Hematopoietic multipotent progenitor cell treated with erythropoietin and hydrocortisone succinate and interleukin-3 and kit ligand, for 6 days (in vitro differentiated cells): Measurements from ENCODE around the gene C19orf47.
A peak's percentile ranks its signal among the peaks of the same experiment; 100 is the strongest.

ENCODE experiments used
- DNase-seq: peaks from one replicate; pipeline ENCODE4 v3.0.0-alpha.2; 2015

Gene C19orf47

DNA sequence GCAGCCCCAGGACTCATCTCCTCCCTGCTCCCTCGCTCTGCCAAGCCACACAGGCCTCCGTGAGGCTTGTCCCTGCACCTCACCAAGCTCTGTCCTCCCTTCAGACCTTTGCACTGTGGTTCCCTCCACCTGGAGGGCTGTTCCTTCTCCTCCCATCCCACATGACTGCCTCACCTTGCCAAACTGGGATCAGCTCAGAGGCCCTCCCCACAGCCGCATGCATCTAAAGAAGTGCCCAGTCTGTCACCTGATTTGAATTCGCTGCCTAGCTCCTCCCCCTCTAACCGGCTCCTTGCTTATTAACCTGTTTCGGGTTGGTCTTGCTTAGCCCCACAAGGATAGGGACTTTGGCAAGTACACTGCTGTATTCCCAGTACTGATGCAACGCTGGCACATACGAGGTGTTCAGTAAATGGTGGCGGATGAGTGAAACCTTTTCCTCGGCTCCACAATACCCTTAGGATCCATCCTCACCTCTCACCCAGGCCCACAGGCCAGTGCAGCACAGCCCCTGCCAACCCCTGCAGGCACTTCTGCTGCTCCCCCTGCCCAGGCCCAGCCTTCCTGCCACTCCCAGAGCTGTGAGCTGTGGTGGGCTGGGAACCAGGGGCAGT is 67.5 kb downstream of the C19orf47 start:
- peak; percentile 47 for DNase-seq

DNA sequence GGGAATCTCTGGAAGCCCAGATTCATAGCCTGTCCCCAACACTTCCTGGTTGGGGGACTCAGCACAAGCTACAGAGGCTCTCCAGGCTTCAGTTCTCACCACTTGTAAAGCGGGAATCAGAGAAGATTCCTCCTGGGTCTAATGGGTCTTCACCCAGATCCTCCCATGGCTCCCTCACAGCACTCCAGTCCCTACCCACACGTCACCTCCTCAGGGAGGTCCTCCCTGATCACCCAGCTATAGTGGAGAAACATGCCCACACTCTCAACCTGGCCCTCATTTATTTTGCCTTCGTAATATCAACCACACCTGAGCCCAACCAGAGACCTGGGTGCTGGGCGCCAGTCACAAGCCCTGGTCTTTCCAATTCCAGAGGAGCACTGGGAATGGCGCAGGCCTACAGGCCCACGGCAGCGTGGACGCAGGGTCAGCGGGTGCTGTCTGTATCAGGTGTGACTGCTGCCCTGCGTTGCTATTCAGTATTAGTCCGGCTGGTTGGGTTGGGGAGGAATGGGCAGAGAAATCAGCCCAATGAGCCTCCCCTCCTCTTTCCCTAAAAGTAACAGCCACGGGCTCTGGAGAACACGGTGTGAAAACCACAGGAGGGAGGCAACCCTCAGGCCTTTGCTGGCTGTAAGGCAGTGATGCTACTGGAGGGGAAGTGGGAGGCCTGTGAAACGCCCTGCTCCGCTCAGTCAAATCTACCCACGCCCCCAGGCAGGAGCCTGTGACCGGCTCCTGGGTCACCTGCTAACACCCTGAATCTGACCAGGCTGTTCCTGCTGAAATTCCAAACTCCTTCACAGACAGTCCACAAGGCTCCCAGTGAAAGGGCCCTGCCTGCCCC is 68.2 kb downstream of the C19orf47 start:
- DNase-seq: peak; percentile 69

DNA sequence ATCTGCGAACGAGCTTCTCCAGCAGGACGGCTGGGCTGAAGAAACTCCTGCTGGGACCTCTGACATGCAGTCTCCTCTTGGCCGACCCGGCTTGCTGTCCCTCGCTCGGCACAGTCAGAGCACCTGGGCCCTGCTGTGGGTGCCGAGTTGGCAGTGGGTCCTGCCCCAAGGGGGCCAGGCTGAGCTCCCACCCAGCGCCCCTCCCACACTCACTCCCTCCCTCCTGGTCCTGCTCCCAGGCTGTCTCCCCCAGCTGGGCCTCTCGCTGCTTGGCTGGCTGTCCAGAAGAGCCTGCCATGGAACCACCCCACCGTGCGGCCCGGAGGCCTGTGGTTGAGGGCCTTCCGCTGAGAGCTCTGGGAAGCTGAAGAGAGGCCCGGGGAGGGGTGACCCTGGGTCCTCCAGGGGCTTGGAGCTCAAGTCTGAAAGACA is 69.1 kb downstream of the C19orf47 start:
- DNase-seq: peak; percentile 36

DNA sequence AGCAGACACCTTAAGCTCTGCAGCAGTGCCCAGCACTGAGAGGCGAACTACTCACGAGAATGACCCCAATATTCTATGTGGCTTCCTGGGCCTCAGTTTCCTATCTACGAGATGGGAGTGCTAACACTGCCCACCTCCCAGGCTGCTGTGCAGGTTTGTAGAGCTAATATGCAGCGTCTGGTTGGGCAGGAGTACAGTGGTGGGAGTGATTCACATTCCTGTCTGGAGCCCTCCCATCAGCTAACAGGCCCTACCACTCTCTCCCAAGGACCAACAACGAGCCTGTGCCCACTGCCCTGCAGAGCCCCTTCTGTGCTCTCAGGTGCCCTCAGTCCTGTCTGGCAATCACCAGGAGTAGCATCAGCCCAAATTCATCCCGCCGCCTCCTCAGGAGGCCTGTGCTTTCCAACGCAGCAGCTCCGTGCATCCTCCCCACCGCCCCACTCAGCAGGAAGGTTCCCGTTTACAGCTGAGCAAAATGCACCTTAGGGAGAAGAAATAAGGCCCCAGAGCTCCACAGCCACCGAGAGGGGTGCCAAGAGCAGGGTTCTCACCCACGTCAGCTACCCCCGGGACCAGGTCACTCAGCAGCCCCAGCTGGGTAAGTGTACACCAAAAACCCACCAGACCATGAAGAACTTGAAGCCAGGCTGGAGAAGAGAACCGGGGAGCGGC is 69.7 kb downstream of the C19orf47 start:
- DNase-seq: no peak

DNA sequence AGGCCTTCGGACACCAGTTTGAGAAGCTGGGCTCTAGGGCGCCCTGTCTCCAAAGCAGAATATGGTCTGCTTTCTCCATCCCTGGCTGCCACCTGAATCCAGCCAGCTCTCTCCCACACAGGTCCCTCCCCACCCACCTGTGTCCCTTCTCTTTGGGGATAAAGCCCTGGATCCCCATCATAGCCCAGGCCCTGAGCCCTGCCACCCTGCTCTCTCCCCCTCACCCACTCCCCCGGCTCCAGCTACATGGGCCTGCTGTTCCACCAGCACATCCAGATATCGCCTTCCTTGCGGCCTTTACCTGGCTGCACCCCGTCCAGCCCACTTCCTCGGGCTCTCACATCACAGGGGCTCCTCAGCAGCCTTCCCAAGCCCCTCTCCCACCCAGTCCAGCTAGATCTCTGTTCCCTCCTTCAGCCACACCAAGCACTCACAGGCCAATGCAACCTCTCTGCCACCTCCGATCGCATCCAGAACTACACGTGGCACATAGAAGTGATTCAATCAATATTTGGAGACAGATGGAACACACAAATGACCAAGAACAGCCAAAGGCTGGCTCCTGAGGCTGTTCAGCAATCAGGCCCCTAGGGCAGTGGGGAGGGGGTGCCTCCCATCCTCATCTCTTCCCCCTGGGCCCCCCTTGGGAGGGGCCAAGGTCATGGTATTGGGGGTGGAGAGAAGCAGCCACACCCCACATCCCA is 70.7 kb downstream of the C19orf47 start:
- DNase-seq: no peak

- peak; percentile 61 for DNase-seq
These were observed 73.3 kb downstream of the C19orf47 start for GRCh38 chr19:40274585-40275544.

GRCh38 chr19:40273469-40274360 is 74.5 kb downstream of the C19orf47 start:
- no peak for DNase-seq

GRCh38 chr19:40272261-40272660 is 75.9 kb downstream of the C19orf47 start:
- DNase-seq: peak; percentile 24

GRCh38 chr19:40271706-40272105 is 76.5 kb downstream of the C19orf47 start:
- DNase-seq: no peak

GRCh38 chr19:40270362-40271089 is 77.7 kb downstream of the C19orf47 start:
- DNase-seq: peak; percentile 40
